DLD1 (cell line): ENCODE data around the gene DYNLT2B.
"Not testable (repeated sequence)": the region's sequence is repeated elsewhere in the genome, so short reads cannot be mapped to it uniquely, and the experiment has no call there.

Experiments
- in situ Hi-C: cut with HindIII; loops from 2 replicates; pipeline ENCODE4 v1.10.0; 2017; ENCODE audit warnings: low sequenced_read_pairs

The DYNLT2B gene

GRCh38 chr3:196327405-196327804 is 9.4 kb upstream of the DYNLT2B start:
- in situ Hi-C loops: no loop called here

GRCh38 chr3:196326936-196327335 is 8.9 kb upstream of the DYNLT2B start:
- in situ Hi-C loops: no loop called here

GRCh38 chr3:196323691-196324090 is 5.7 kb upstream of the DYNLT2B start:
- in situ Hi-C loops: no loop called here

DNA sequence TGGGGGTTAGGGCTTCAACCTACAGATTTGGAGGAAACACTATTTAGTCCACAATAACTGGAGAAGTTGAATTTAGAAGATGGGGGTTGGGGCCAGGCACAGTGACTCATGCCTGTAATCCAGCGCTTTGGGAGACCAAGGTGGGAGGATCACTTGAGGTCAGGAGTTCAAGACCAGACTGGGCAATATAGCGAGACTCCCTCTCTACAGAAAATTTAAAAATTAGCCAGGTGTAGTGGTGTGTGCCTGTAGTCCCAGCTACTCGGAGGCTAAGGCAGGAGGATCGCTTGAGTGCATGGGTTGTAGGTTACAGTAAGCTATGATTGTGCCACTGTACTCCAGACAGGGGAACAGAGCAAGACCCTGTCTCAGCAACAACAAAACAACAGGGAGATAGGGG is 5.0 kb upstream of the DYNLT2B start:
- in situ Hi-C loops: no loop called here

GRCh38 chr3:196321162-196321561 is 3.1 kb upstream of the DYNLT2B start:
- in situ Hi-C loops: no loop called here

GRCh38 chr3:196320137-196320536 is 2.1 kb upstream of the DYNLT2B start:
- in situ Hi-C loops: no loop called here

DNA sequence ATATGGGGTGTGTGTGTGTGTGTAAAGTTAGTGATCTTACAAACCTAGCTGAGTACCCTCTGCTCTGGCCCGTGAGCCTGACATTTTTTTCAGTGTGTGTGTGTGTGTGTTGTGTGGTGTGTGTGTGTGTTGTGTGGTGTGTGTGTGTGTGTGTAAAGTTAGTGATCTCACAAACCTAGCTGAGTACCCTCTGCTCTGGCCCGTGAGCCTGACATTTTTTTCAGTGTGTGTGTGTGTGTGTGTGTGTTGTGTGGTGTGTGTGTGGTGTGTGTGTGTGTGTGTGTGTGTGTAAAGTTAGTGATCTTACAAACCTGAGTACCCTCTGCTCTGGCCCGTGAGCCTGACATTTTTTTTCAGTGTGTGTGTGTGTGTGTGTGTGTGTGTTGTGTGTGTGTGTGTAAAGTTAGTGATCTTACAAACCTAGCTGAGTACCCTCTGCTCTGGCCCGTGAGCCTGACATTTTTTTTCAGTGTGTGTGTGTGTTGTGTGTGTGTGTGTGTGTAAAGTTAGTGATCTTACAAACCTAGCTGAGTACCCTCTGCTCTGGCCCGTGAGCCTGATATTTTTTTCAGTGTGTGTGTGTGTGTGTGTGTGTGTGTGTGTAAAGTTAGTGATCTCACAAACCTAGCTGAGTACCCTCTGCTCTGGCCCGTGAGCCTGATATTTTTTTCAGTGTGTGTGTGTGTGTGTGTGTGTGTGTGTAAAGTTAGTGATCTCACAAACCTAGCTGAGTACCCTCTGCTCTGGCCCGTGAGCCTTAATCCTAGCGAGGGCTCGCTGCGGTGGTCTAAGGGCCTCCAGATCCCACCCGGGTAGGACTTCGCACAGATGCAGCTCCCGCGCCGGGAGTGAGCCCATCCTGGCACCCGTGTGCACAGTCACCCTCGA is 997 bp downstream of the DYNLT2B start:
- in situ Hi-C loops: not testable (repeated sequence)

GRCh38 chr3:196315821-196316220 is 2.2 kb downstream of the DYNLT2B start:
- in situ Hi-C loops: no loop called here

DNA sequence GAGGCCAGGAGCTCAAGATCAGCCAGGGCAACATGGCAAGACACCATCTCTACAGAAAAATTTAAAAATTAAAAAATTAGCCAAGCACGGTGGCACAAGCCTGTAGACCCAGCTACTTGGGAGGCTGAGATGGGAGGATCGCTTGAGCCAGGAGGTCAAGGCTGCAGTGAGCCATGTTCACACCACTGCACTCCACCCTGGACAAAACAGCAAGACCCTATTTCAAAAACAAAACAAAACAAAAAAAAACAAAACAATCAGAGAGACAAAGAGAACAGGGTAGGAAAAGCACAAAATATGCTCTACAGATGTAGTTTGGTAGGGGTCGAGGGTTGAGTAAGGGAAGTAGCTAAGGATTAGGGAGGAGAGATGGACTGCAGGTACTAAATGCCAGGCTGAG is 3.4 kb downstream of the DYNLT2B start:
- in situ Hi-C loops: no loop called here

- in situ Hi-C loops: not testable (repeated sequence)
Observed at GRCh38 chr3:196314086-196314485, 4.0 kb downstream of the DYNLT2B start.

- in situ Hi-C loops: not testable (repeated sequence)
Observed at GRCh38 chr3:196302960-196303359, 15.1 kb downstream of the DYNLT2B start.

- in situ Hi-C loops: not testable (repeated sequence)
Observed at GRCh38 chr3:196302551-196302950, 15.5 kb downstream of the DYNLT2B start.

DNA sequence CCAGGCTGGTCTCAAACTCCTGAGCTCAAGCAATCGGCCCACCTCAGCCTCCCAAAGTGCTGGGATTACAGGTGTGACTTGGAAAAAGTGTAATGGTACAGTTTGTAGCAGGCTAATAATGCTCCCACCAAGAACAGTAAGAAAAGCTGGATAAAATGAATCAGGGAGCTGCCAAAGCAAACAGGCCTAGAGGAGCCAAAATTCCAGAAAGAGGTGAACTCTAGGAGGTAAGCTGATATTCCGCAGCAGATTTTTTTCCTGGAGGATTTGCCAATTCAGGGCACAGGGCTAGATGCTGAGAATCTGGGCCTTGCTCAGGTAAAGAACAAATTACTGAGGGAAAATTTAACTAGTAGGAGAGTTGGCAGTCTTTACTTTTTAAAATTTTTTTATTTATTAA is 19.5 kb downstream of the DYNLT2B start:
- in situ Hi-C loops: no loop called here

DNA sequence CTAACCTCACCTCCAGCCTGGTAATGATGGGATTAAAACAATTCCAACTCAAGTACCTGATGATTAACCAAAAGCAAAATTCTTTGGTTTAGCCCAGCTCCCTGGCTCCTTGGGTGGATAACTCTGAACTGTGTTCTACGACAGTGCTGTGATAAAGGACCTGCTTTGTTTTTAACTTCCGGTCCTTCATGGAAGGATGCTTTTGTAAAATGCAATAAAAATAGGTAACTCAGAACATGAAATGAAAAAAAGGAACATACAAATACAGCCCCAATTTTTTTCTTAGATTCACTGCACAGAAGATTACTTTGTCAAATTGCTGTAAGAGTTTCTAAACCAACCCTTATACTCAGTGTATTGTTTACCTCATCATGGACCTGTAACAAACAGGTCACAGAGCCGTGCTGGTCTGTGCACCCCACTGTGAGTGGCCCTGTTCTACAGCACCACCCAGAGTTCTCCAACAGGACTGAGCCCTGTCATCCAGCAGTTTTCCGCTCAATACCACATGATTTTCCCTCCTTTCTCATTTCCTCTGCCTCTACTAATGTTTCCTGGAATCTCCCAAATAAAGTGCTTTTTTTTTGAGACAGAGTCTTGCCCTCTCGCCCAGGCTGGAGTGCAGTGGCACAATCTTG is 25.6 kb downstream of the DYNLT2B start:
- in situ Hi-C loops: no loop called here

GRCh38 chr3:196288141-196288460 is 29.9 kb downstream of the DYNLT2B start:
- in situ Hi-C loops: no loop called here

- in situ Hi-C loops: no loop called here
Observed at GRCh38 chr3:196287440-196288140, 30.4 kb downstream of the DYNLT2B start, which contains the start of gene PCYT1A. PCYT1A (minus strand) TSS chr3:196287726; CDS start chr3:196270531, 17,195 bp downstream.

DNA sequence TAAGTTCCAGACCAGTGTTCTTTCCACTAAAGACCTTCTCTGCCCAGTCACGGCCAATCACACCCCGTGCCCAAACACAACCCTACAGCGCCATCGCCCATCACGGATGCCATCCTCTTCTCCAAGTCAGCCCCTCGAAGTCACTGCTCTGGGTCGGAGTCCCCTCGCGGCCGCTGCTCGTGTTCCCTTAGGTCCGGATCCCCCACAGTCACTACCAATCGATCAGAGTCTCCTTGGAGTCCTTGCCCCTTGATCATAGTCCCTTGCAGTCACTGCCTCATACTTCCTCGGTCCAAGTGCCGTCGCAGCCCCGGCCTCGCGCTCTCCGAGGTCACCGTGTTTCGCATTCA is 31.0 kb downstream of the DYNLT2B start:
- in situ Hi-C loops: no loop called here

- in situ Hi-C loops: no loop called here
Observed at GRCh38 chr3:196284396-196284795, 33.6 kb downstream of the DYNLT2B start.

GRCh38 chr3:196281962-196282361 is 36.1 kb downstream of the DYNLT2B start:
- in situ Hi-C loops: no loop called here

DNA sequence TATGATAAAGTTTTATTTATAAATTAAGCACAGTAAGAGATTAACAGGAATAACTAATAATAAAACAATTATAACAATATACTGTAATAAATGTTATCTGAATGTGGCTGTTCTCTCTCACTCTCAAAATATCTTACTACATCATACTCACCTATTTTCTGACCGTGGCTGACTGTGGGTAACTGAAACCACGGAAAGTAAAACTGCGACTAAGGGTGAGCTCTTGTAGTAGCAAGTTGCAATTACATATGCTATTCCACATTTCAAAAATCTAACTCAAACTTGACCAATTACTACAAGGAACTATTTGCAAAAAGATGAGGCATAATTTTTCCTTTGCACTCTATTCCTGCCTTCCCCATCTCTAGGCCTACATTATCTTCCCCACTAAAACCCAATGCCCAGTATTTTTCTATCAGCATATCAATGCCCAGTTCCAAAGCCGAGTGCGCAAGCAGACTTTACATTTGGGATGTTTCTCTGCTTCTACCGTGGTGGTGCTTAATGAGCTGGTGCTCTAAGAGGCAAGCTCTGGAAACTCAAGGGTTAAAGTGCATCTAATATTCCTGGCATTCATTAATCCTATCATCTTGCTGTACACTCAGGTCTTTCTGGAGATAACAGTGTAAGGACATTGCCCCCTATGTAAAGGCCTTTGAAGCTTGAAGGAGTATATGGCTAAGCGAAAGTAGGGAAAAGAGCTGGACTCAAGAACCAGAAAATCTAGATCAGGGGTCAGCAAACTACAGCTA is 37.2 kb downstream of the DYNLT2B start:
- in situ Hi-C loops: no loop called here

- in situ Hi-C loops: no loop called here
Observed at GRCh38 chr3:196275126-196275525, 42.9 kb downstream of the DYNLT2B start.
